ENCODE measurements around the gene CCDC184.
"Not testable (repeated sequence)": the region's sequence is repeated elsewhere in the genome, so short reads cannot be mapped to it uniquely, and the experiment has no call there.

The CCDC184 gene

GRCh38 chr12:48203192-48203591 is 19.7 kb downstream of the CCDC184 start, which contains the start of gene OR10AD1:
Gene OR10AD1 (minus strand): TSS chr12:48203292. CDS start chr12:48203292, 0 bp downstream.
- Histone ChIP-seq H3K36me3 (ENCODE audit: insufficient read depth, low read length) (no peaks in the 10 kb centered on the region), H2AFZ (ENCODE audit: low read length, unreplicated experiment) (no peak within 1 kb of the TSS), H3K4me1 (ENCODE audit: control insufficient read depth, insufficient read depth, low read length, unreplicated experiment) (no peaks in the 10 kb centered on the region), H3K27me3 (ENCODE audit: insufficient read depth, low read length) (peaks cover 35% of the 10 kb centered on the region), H3K79me2 (ENCODE audit: control insufficient read depth, insufficient read depth, low read length, unreplicated experiment) (no peaks in the 10 kb centered on the region), H3K4me3 (ENCODE audit: low read depth, low read length) (no peak within 1 kb of the TSS), H3K27ac (ENCODE audit: low read depth, low read length) (no peak within 1 kb of the TSS)

GRCh38 chr12:48209495-48209894 is 26.1 kb downstream of the CCDC184 start:
- not testable (repeated sequence) for H3K79me2 ChIP-seq (ENCODE audit: control insufficient read depth, insufficient read depth, low read length, unreplicated experiment)

GRCh38 chr12:48216785-48217184 is 33.3 kb downstream of the CCDC184 start:
- Histone ChIP-seq H3K27ac (ENCODE audit: low read depth, low read length) (no peak overlapping the region), H2AFZ (ENCODE audit: low read length, unreplicated experiment) (no peak overlapping the region), H3K36me3 (ENCODE audit: insufficient read depth, low read length) (no peaks in the 10 kb centered on the region), H3K79me2 (ENCODE audit: control insufficient read depth, insufficient read depth, low read length, unreplicated experiment) (no peaks in the 10 kb centered on the region), H3K4me3 (ENCODE audit: low read depth, low read length) (no peak overlapping the region), H3K27me3 (ENCODE audit: insufficient read depth, low read length) (peaks cover 72% of the 10 kb centered on the region), H3K4me1 (ENCODE audit: control insufficient read depth, insufficient read depth, low read length, unreplicated experiment) (no peaks in the 10 kb centered on the region)

More at GRCh38 chr12:48209495-48209894, 26.1 kb downstream of the CCDC184 start:
- not testable (repeated sequence) for H3K4me1 ChIP-seq (ENCODE audit: control insufficient read depth, insufficient read depth, low read length, unreplicated experiment); H2AFZ ChIP-seq (ENCODE audit: low read length, unreplicated experiment); H3K4me3 ChIP-seq (ENCODE audit: low read depth, low read length); H3K27ac ChIP-seq (ENCODE audit: low read depth, low read length); H3K36me3 ChIP-seq (ENCODE audit: insufficient read depth, low read length)
- H3K27me3 ChIP-seq (ENCODE audit: insufficient read depth, low read length): peaks cover 44% of the 10 kb centered on the region

- no peak overlapping the region for H3K4me3 ChIP-seq (ENCODE audit: low read depth, low read length)
- H3K27ac ChIP-seq (ENCODE audit: low read depth, low read length): no peak overlapping the region
- H3K79me2 ChIP-seq (ENCODE audit: control insufficient read depth, insufficient read depth, low read length, unreplicated experiment): no peaks in the 10 kb centered on the region
- no peaks in the 10 kb centered on the region for H3K4me1 ChIP-seq (ENCODE audit: control insufficient read depth, insufficient read depth, low read length, unreplicated experiment)
- no peaks in the 10 kb centered on the region for H3K36me3 ChIP-seq (ENCODE audit: insufficient read depth, low read length)
- peaks cover 57% of the 10 kb centered on the region for H3K27me3 ChIP-seq (ENCODE audit: insufficient read depth, low read length)
- no peak overlapping the region for H2AFZ ChIP-seq (ENCODE audit: low read length, unreplicated experiment)
These were observed 36.2 kb downstream of the CCDC184 start for GRCh38 chr12:48219631-48220030.

- H3K27me3 ChIP-seq (ENCODE audit: insufficient read depth, low read length): peaks cover 50% of the 10 kb centered on the region
- no peak overlapping the region for H2AFZ ChIP-seq (ENCODE audit: low read length, unreplicated experiment)
- H3K4me1 ChIP-seq (ENCODE audit: control insufficient read depth, insufficient read depth, low read length, unreplicated experiment): no peaks in the 10 kb centered on the region
- H3K36me3 ChIP-seq (ENCODE audit: insufficient read depth, low read length): no peaks in the 10 kb centered on the region
- H3K4me3 ChIP-seq (ENCODE audit: low read depth, low read length): no peak overlapping the region
- H3K27ac ChIP-seq (ENCODE audit: low read depth, low read length): no peak overlapping the region
- no peaks in the 10 kb centered on the region for H3K79me2 ChIP-seq (ENCODE audit: control insufficient read depth, insufficient read depth, low read length, unreplicated experiment)
These were observed 37.3 kb downstream of the CCDC184 start for GRCh38 chr12:48220701-48221100.

GRCh38 chr12:48221645-48222044 is 38.2 kb downstream of the CCDC184 start:
- Histone ChIP-seq H3K4me3 (ENCODE audit: low read depth, low read length) (no peak overlapping the region), H3K27ac (ENCODE audit: low read depth, low read length) (no peak overlapping the region), H2AFZ (ENCODE audit: low read length, unreplicated experiment) (no peak overlapping the region), H3K4me1 (ENCODE audit: control insufficient read depth, insufficient read depth, low read length, unreplicated experiment) (no peaks in the 10 kb centered on the region), H3K79me2 (ENCODE audit: control insufficient read depth, insufficient read depth, low read length, unreplicated experiment) (no peaks in the 10 kb centered on the region), H3K36me3 (ENCODE audit: insufficient read depth, low read length) (no peaks in the 10 kb centered on the region), H3K27me3 (ENCODE audit: insufficient read depth, low read length) (peaks cover 50% of the 10 kb centered on the region)

- not testable (repeated sequence) for H3K4me1 ChIP-seq (ENCODE audit: control insufficient read depth, insufficient read depth, low read length, unreplicated experiment); H2AFZ ChIP-seq (ENCODE audit: low read length, unreplicated experiment); H3K4me3 ChIP-seq (ENCODE audit: low read depth, low read length); H3K27ac ChIP-seq (ENCODE audit: low read depth, low read length); H3K36me3 ChIP-seq (ENCODE audit: insufficient read depth, low read length); H3K79me2 ChIP-seq (ENCODE audit: control insufficient read depth, insufficient read depth, low read length, unreplicated experiment)
- peaks cover 41% of the 10 kb centered on the region for H3K27me3 ChIP-seq (ENCODE audit: insufficient read depth, low read length)
These were observed 41.1 kb downstream of the CCDC184 start for GRCh38 chr12:48224533-48224932.

GRCh38 chr12:48231169-48231958 is 47.9 kb downstream of the CCDC184 start:
- H3K79me2 ChIP-seq (ENCODE audit: control insufficient read depth, insufficient read depth, low read length, unreplicated experiment); H3K4me1 ChIP-seq (ENCODE audit: control insufficient read depth, insufficient read depth, low read length, unreplicated experiment); H3K27ac ChIP-seq (ENCODE audit: low read depth, low read length); H3K36me3 ChIP-seq (ENCODE audit: insufficient read depth, low read length); H2AFZ ChIP-seq (ENCODE audit: low read length, unreplicated experiment); H3K4me3 ChIP-seq (ENCODE audit: low read depth, low read length): not testable (repeated sequence)
- H3K27me3 ChIP-seq (ENCODE audit: insufficient read depth, low read length): peaks cover 32% of the 10 kb centered on the region

Measured in ACC112 (cell line).